Measurements from ENCODE around the gene ZC3H15.
A peak's percentile ranks its signal among the peaks of the same experiment; 100 is the strongest.

The ZC3H15 gene

GRCh38 chr2:186532891-186533290 is 46.8 kb downstream of the ZC3H15 start:
- TF ChIP-seq CTCF (IDR thresholded peaks at IDR 0.05; ENCODE audit: low read depth, low read length): no peak

GRCh38 chr2:186533717-186534116 is 47.7 kb downstream of the ZC3H15 start:
- no peak for TF ChIP-seq CTCF (IDR thresholded peaks at IDR 0.05; ENCODE audit: low read depth, low read length)

More at GRCh38 chr2:186532891-186533290, 46.8 kb downstream of the ZC3H15 start:
- no peak for DNase-seq (ENCODE audit: extremely low read depth, low read depth)

GRCh38 chr2:186534406-186534805 is 48.3 kb downstream of the ZC3H15 start:
- TF ChIP-seq CTCF (IDR thresholded peaks at IDR 0.05; ENCODE audit: low read depth, low read length): no peak
- DNase-seq (ENCODE audit: extremely low read depth, low read depth): no peak

More at GRCh38 chr2:186533717-186534116, 47.7 kb downstream of the ZC3H15 start:
- no peak for DNase-seq (ENCODE audit: extremely low read depth, low read depth)

GRCh38 chr2:186535861-186536260 is 49.8 kb downstream of the ZC3H15 start:
- DNase-seq (ENCODE audit: extremely low read depth, low read depth): no peak
- no peak for TF ChIP-seq CTCF (IDR thresholded peaks at IDR 0.05; ENCODE audit: low read depth, low read length)

- TF ChIP-seq CTCF (IDR thresholded peaks at IDR 0.05; ENCODE audit: low read depth, low read length): no peak
- DNase-seq (ENCODE audit: extremely low read depth, low read depth): no peak
Observed at GRCh38 chr2:186537019-186537418, 51.0 kb downstream of the ZC3H15 start.

- DNase-seq (ENCODE audit: extremely low read depth, low read depth): peak; percentile 64
- TF ChIP-seq CTCF (IDR thresholded peaks at IDR 0.05; ENCODE audit: low read depth, low read length): no peak
Observed at GRCh38 chr2:186540941-186541340, 54.9 kb downstream of the ZC3H15 start.

GRCh38 chr2:186542002-186542401 is 55.9 kb downstream of the ZC3H15 start:
- no peak for DNase-seq (ENCODE audit: extremely low read depth, low read depth)
- TF ChIP-seq CTCF (IDR thresholded peaks at IDR 0.05; ENCODE audit: low read depth, low read length): no peak
